Sigmoid colon (tissue), 4 donors: ENCODE measurements around the gene RFX7.

Experiments used
- CTCF ChIP-seq, 4 experiments: fragments of 450-650 bp in 3 of 4; fragments of 200-600 bp in 1 of 4; IDR thresholded peaks; one replicate each; pipeline ENCODE4 v1.5.1; 2016 to 2019; ENCODE audit warnings: antibody characterized with exemption in 4 of 4, mild to moderate bottlenecking in 3 of 4, moderate library complexity in 2 of 4
- EP300 ChIP-seq, 4 donors: sonication (generic); formaldehyde crosslinking; IDR thresholded peaks; one replicate each; pipeline ENCODE4 v1.6.1; 2017; ENCODE audit warnings: antibody characterized with exemption in 4 of 4

DNA sequence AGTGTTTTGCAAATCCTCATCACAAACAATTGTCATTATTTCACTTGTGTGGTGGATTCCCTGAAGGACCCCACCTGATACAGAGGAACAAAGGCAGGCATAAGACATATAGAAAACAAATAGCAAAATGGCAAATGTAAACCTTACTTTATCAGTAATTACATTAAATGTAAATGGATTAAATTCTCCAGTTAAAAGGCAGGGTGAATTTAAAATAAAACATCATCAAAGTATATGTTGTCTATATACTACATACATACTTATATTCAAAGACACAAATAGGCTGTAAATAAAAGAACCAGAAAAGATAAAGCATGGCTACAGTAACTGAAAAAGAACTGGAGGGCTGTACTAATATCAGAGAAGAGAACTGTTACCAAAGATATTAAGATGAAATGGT lies 117.3 kb downstream of the RFX7 start:
- TF ChIP-seq CTCF (IDR thresholded peaks at IDR 0.05) (no peak), EP300 (IDR thresholded peaks at IDR 0.05) (no peak)
